Stomach (tissue), 4 donors: ENCODE measurements around the gene SGCG.

ENCODE experiments used
- EP300 ChIP-seq: sonication (generic); formaldehyde crosslinking; IDR thresholded peaks from one replicate; pipeline ENCODE4 v1.6.1; 2017; ENCODE audit warnings: antibody characterized with exemption
- POLR2A ChIP-seq, 4 donors: fragments of 450-650 bp; IDR thresholded peaks; one replicate each; pipeline ENCODE4 v1.6.1; 2016; ENCODE audit warnings: antibody characterized with exemption in 4 of 4, control low read depth in 2 of 4, mild to moderate bottlenecking in 1 of 4, moderate library complexity in 1 of 4
- POLR2AphosphoS5 ChIP-seq, 3 donors: sonication (generic); formaldehyde crosslinking; IDR thresholded peaks; one replicate each; pipeline ENCODE4 v1.6.1; 2016; ENCODE audit warnings: antibody characterized with exemption in 3 of 3
- TF ChIP-seq, protein P1 (sequence below), 7 experiments: fragments of 450-650 bp in 4 of 7; fragments of 200-600 bp in 3 of 7; sonication (generic) in 3 of 7; IDR thresholded peaks; one replicate each; pipeline ENCODE4 v1.5.1; 2016 to 2019; ENCODE audit warnings: antibody characterized with exemption in 7 of 7, control low read depth in 2 of 7, mild to moderate bottlenecking in 1 of 7

DNA sequence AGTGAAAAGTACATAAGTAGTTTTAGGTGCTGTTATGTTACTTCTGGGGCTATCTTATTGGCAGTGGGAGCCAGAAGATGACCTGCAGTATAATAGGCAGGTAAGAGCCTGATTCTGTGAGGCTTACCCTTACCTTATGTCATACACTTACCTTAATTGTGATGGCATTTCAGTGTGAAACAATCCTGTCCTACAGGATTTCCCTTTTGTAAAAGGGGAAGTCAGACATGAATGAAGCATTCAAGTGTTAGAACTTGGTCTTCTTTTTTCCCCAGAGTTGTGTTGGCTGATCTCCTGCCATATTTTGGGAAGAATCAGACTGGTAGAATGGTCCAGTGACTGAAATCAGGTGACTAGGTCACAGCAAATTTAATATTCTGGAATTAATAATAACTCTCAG is 55.2 kb downstream of the SGCG start:
- TF ChIP-seq POLR2A (IDR thresholded peaks at IDR 0.05) (no peak), POLR2AphosphoS5 (IDR thresholded peaks at IDR 0.05) (no peak), EP300 (no peak)
- TF ChIP-seq, protein P1, sequence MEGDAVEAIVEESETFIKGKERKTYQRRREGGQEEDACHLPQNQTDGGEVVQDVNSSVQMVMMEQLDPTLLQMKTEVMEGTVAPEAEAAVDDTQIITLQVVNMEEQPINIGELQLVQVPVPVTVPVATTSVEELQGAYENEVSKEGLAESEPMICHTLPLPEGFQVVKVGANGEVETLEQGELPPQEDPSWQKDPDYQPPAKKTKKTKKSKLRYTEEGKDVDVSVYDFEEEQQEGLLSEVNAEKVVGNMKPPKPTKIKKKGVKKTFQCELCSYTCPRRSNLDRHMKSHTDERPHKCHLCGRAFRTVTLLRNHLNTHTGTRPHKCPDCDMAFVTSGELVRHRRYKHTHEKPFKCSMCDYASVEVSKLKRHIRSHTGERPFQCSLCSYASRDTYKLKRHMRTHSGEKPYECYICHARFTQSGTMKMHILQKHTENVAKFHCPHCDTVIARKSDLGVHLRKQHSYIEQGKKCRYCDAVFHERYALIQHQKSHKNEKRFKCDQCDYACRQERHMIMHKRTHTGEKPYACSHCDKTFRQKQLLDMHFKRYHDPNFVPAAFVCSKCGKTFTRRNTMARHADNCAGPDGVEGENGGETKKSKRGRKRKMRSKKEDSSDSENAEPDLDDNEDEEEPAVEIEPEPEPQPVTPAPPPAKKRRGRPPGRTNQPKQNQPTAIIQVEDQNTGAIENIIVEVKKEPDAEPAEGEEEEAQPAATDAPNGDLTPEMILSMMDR (IDR thresholded peaks at IDR 0.05): no peak
